Dedifferentiated amniotic fluid mesenchymal stem cell (primary cell): Measurements from ENCODE around the gene CEMP1.

Source experiments
- DNase-seq: peaks from one replicate; pipeline ENCODE4 v3.0.0-alpha.2; 2016; ENCODE audit errors: extremely low spot score

Gene CEMP1

DNA sequence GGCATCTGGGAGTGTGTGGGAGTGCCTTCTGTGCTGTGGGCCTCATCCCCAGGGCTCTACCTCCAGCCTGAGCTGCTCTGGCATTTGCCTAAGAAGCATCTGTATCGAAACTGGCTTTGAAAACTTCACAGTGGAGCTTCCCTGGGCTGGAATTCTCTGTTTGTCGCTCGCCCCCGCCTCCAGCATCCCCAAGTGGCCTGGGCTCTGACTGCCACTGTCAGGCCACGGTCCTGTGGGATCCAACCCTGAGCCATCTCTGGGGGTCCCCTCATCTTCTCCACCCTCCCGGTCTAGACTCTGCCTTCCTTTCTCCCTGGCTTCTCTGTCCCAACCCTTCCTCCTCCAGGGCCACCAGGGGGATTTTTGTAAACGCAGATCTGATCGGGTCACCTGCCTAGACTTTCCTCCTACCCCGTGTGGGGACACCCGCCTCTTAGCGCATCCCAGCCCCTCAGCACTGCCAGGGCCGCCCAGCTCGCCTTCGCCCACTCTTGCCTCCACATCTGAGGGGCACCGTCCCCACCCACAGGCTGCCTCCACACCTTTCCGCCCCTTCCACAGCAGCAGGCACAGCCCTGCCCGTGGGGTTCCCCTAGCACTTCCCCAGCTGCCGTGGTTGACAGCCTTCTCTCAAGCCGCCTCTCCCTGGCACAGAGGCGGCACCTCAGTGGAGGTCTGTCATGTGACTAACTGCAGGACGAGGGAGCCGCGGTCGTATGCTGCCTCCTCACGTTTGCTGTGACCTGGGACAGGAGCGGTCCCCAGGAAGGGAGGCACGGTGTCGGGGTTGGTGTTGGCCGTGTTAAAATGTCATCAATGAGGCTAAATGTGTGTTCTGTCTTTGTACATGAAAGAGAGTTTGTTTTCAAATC, 44.3 kb downstream of the CEMP1 start:
- DNase-seq, result no peak

DNA sequence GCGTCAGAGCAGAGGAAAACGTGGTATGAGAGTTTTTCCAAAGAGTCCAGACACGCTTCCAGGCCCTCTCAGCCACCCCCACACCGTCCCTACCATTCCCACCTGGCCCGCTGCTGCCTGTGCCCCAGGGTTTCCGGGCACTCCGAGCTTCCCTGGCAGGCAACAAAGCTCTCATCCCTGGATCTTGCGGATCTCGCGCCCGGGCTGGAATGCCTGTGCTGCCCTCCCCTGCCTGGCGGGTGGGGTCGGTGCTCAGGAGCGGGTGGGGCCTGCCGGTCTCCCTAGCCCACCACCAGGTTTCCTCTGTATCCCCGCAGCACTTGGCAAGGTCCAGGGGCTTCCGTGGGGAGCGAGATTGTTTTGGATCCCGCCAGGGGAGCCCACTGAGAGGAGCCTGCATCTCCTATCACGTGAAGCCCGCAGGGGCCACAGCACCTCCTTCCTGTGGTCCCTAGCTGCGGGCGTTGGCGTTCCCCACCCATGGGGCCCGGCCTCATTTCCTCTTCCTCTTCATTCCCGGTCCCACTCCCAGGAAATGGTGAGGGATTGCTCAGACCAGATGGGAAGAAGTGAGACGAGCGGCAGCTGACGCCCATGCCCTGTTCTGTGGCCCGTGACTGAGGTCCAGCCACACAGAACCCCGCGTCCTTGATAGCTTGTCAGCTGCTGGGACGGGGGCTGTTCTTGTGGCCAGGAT, 45.2 kb downstream of the CEMP1 start:
- DNase-seq, result no peak

DNA sequence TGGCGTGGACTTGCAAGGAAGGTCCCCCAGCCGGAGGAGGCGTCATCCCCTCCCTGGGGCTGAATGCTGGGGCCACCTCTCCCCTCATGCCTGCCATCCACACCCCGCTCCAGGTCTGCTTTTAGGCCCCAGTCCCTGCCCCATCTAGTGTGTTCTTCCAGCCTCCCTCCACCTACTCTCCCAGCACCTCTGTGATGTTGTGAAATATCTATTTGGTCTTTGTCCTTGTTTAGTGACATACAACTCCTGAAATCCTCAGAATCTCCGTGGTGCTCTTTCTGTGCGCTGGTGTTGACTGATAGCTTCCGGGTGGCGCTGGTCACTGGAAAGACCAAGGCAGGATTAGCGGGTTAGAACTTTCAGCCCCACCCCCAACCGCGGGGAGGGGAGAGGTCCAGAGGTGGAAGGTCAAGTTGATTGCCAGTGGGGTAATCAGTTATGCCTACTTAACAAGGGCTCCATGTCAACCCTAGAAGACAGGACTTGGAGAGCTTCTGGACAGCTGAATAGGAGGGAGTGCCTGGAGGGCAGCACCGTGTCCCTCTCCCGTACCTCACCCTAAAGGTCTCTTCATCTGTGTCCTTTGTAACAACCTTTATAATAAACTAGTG, 46.2 kb downstream of the CEMP1 start:
- no peak for DNase-seq

DNA sequence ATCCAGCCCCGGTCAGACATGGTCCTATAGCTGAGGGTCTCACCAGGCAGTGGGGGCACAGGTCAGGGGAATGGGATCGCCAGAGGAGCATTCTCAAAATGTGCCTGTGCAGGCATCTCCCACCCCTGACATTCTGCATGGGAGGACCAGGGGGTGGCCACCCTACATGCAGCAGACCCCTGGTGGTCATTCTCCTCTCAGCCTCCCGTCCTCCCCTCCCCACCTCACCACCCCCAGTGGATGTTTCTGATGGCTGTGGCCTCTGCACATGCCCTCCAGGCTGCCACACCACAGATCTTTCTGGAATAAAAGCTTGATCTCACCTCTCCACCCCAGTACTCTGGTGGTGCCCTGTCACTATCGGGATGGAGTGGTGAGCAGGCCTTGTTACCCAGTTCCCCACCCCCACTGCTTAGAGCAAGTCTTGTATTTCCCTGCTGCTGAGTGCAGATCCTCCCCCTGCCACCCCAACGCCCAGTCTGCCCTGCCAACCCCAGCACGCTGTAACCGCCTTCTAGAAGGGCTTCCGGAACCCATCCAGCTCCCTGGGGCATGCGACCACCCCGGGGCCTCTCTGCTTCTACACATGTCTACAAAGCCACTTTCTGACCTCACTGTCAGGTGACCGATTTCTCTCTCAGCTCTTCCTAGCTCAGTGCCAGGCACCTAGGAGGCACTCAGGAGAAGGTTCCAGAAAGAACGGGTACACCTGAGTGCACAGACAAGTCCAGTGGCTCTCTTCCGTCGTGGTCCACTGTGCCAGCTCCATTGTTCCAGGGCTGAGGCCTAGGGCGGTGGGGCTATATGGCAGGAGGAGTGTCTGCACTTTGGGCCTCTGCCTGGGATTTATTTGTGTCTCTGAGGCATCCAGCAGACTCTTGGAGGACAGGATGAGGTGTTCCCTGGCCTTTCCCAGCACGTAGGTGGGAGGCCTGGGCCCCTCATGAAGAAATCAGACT, 47.0 kb downstream of the CEMP1 start:
- no peak for DNase-seq

DNA sequence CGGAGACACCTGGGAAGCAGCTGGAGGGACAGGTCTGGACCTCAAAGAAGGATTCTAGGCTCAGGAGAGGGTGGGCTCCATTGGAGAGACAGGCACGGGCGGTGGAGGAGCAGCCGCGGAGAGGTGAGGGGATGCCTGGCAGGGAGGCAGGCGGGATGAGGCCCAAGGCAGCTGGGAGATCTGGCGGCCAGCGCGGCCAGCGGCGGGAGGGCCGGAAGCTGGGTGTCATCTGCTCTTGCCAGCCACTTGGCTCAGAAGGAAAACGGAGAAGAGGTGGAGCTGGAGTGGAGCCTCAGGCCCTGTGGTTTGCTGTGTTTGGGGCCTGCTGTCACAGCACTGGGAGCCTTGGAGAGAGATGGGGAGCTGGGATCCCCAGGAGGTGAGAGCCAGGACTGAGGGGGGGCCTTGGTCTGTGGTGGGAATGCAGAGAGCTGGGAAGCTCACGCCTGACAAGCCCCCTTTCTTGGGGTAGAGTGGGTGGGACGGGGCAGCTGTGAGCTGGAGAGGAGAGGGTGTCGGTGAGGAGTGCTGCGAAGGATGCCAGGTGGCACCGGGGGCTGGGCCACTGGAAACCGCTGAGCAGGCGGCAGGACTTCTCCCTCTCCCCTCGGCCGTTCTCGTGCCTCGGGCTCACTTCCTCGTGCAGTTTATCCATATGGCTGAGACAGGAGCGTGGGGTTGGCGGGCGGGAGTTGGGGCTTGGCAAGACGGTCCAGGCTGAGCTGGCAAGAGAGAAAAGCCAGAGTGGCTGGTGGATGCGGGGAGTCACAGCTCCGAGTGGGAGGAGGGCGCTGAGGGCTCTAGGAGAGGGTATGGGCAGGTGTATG, 48.3 kb downstream of the CEMP1 start:
- peak; percentile 29 for DNase-seq

DNA sequence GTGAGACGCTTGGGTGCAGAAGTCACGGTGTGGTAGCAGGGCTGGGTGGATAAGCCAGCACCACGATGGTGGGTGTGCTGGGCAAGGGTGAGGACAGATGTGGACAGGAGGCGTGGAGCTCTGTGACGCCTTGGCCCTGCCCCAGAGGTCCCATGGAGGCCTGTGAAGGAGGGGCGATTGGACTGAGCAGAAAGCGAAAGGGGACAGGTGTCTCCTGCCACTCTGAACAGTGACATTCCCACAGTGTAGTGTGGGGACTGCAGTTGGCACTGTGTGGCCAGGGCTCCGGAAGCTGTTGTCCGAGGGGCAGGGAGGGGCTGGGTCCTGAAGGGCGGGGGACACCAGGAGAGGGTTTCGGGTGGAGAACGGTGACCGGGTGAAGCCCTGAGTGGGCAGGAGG, 49.0 kb downstream of the CEMP1 start:
- DNase-seq, result no peak

DNA sequence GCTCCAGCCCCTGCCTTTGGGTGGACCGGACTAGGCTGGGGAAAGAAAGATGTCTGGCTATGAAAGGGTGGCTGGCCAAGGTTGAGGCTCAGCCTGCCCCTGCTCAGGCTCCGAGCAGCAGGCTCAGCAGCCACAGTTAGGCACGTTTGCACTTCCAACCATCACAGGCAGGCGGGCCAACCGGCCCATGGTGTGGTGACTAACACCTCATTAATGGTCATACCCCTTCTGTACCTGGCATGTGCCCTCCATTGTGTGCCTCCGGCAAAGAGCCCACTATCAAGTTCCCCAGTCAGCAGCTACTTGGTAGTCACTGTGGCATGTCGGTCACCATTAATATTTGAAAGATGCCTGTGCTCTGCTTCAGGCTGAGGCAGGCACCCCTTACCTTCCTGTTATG, 49.5 kb downstream of the CEMP1 start:
- no peak for DNase-seq

DNA sequence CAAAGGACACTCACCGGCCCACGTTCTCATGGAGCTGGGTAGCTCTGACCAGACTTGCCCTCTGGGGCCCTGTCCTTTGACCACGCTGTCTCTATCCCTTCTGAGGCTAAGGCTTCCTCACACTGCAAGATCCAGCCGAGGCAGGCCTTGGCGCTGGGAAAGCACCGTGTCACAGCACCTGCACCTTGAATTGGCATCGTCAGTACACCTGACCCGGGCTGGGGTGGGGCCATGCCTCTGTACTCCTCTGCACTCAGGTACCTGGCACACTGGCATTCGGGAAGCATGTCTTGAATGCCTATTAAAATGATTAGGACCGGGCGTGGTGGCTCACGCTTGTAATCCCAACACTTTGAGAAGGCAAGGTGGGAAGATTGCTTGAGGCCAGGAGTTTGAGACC, 50.3 kb downstream of the CEMP1 start:
- DNase-seq, result no peak
